DMS53 (cell line): Measurements from ENCODE around the gene SELP.

Experiments used
- DNase-seq: peaks from one replicate; lab custom pipeline; 2025; lab: John Stamatoyannopoulos, UW

SELP gene

GRCh38 chr1:169620565-169620964 is 9.4 kb downstream of the SELP start:
- no peak for DNase-seq

- DNase-seq = peak; percentile 10
These were observed 11.6 kb downstream of the SELP start for GRCh38 chr1:169618367-169618766.

GRCh38 chr1:169615803-169616202 is 14.1 kb downstream of the SELP start:
- DNase-seq = no peak

- no peak for DNase-seq
These were observed 19.1 kb downstream of the SELP start for GRCh38 chr1:169610858-169611257.

GRCh38 chr1:169610108-169610507 is 19.8 kb downstream of the SELP start:
- DNase-seq = peak; percentile 88

- no peak for DNase-seq
These were observed 21.7 kb downstream of the SELP start for GRCh38 chr1:169608226-169608625.

- no peak for DNase-seq
These were observed 25.0 kb downstream of the SELP start for GRCh38 chr1:169604781-169605560.

- peak; percentile 66 for DNase-seq
These were observed 28.6 kb downstream of the SELP start for GRCh38 chr1:169601096-169601881.

- peak; percentile 18 for DNase-seq
These were observed 33.9 kb downstream of the SELP start for GRCh38 chr1:169595764-169596711.

- no peak for DNase-seq
These were observed 35.5 kb downstream of the SELP start for GRCh38 chr1:169594391-169594790.

- no peak for DNase-seq
These were observed 39.0 kb downstream of the SELP start for GRCh38 chr1:169590932-169591331.

- DNase-seq = peak; percentile 80
These were observed 41.0 kb downstream of the SELP start for GRCh38 chr1:169588785-169589485.

GRCh38 chr1:169588112-169588511 is 41.8 kb downstream of the SELP start:
- no peak for DNase-seq

- DNase-seq = peak; percentile 94
These were observed 43.3 kb downstream of the SELP start, which contains the start of gene F5 for GRCh38 chr1:169586395-169587255. Gene F5, minus strand, starts transcription at chr1:169586481. Its CDS starts 95 bp downstream, at chr1:169586386.

GRCh38 chr1:169586067-169586394 is 43.9 kb downstream of the SELP start:
- DNase-seq = no peak

GRCh38 chr1:169585181-169585580 is 44.7 kb downstream of the SELP start:
- DNase-seq = no peak

- DNase-seq = no peak
These were observed 45.3 kb downstream of the SELP start for GRCh38 chr1:169584483-169585144.

- DNase-seq = no peak
These were observed 51.8 kb downstream of the SELP start for GRCh38 chr1:169577981-169578738.

- DNase-seq = no peak
These were observed 53.0 kb downstream of the SELP start for GRCh38 chr1:169576935-169577331.
